ENCODE data around the gene HSPA6.
"Not testable (repeated sequence)": the region's sequence is repeated elsewhere in the genome, so short reads cannot be mapped to it uniquely, and the experiment has no call there.

DNA sequence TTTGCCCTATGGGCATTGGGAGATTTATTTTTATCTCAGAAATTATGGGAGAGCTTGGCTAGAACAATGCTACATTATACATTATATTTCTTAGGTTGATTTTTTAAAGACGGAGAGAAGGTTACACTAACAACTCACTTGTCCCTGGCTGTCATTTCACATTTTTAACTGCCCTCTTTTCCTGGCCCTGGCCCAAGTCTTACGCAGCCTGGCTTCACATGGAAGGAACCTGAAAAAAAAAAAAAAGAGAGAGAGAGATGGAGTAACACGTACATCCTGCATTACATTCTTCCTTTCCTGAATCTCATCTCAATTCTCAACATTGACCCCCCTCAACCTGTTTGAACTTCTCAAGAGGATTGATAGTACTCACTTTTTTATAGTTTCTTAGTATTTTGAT, 4.2 kb downstream of the HSPA6 start:
- TF ChIP-seq, protein P1, sequence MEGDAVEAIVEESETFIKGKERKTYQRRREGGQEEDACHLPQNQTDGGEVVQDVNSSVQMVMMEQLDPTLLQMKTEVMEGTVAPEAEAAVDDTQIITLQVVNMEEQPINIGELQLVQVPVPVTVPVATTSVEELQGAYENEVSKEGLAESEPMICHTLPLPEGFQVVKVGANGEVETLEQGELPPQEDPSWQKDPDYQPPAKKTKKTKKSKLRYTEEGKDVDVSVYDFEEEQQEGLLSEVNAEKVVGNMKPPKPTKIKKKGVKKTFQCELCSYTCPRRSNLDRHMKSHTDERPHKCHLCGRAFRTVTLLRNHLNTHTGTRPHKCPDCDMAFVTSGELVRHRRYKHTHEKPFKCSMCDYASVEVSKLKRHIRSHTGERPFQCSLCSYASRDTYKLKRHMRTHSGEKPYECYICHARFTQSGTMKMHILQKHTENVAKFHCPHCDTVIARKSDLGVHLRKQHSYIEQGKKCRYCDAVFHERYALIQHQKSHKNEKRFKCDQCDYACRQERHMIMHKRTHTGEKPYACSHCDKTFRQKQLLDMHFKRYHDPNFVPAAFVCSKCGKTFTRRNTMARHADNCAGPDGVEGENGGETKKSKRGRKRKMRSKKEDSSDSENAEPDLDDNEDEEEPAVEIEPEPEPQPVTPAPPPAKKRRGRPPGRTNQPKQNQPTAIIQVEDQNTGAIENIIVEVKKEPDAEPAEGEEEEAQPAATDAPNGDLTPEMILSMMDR (IDR thresholded peaks at IDR 0.05): not testable (repeated sequence)
- TF ChIP-seq EZH2, EZH2phosphoT487 (IDR thresholded peaks at IDR 0.05): not testable (repeated sequence)
